GM12878 (cell line): ENCODE data around the gene ANP32E. TPM values are rescaled to one million over a fixed set of nuclear protein-coding genes. Genes with fewer than 3 reads are reported as not detected.
A peak's percentile ranks its signal among the peaks of the same experiment; 100 is the strongest.

Experiments
- ATAC-seq: fragments of 200-7000 bp; cut with Tn5 transposase; 3 replicates; pipeline ENCODE4 v1.9.1; 2020; ENCODE audit warnings: mild to moderate bottlenecking, moderate library complexity
- BruUV-seq: library from RNA; stranded (reverse); fragments of 400-500 nt; replicated peaks from 2 replicates; lab custom pipeline; 2021; lab: Mats Ljungman, UMichigan
- CTCF ChIA-PET: fragments of 300-600 bp; sonication (Branson Sonifier 250); formaldehyde crosslinking; extraction: SDS; loops from one replicate; lab custom pipeline; 2021; ENCODE audit warnings: inconsistent platforms; lab: Yijun Ruan, JAX
- POLR2A ChIA-PET: fragments of 350-600 bp; formaldehyde crosslinking; extraction: SDS; loops from one replicate; lab custom pipeline; 2021; ENCODE audit warnings: inconsistent platforms; lab: Charles Lee
- RAD21 ChIA-PET: fragments of 300-600 bp; sonication (Branson Sonifier 250); formaldehyde crosslinking; loops from one replicate; lab custom pipeline; 2023; ENCODE audit warnings: antibody characterized with exemption; ENCODE audit not compliant: unreplicated experiment; lab: Charles Lee
- SMC1A ChIA-PET: fragments of 300-600 bp; sonication (Branson Sonifier 250); formaldehyde crosslinking; loops from one replicate; lab custom pipeline; 2023; ENCODE audit not compliant: unreplicated experiment, uncharacterized antibody; lab: Charles Lee
- DNase-seq: peaks from one replicate; pipeline ENCODE4 v3.0.0-alpha.2; 2011; ENCODE audit warnings: low read depth, low spot score
- FAIRE-seq: peaks from 3 replicates; lab custom pipeline; 2011; peaks lifted over from hg19 to GRCh38; lab: Jason Lieb, UNC
- H2AFZ ChIP-seq: 2 replicates; pipeline ENCODE4 v1.6.0; 2011; ENCODE audit warnings: low read depth, low read length, control low read depth; ENCODE audit not compliant: control insufficient read depth
- H3K27ac ChIP-seq: 2 replicates; pipeline ENCODE4 v1.5.1; 2011; ENCODE audit warnings: control low read depth; ENCODE audit not compliant: control insufficient read depth, insufficient read depth
- H3K27me3 ChIP-seq, 2 experiments: replicated peaks in 1 of 2; 2 replicates each; pipeline versions ENCODE4 v1.6.0 to v1.6.1; 2011; ENCODE audit warnings: low read length in 1 of 2; ENCODE audit not compliant: control insufficient read depth in 2 of 2, insufficient read depth in 2 of 2
- H3K36me3 ChIP-seq, 2 experiments: 2 replicates each; pipeline ENCODE4 v1.5.1; 2011; ENCODE audit warnings: low read length in 1 of 2; ENCODE audit not compliant: control insufficient read depth in 2 of 2, insufficient read depth in 2 of 2
- H3K4me1 ChIP-seq: 2 replicates; pipeline ENCODE4 v1.6.1; 2011; ENCODE audit warnings: mild to moderate bottlenecking, low read length, moderate library complexity, mixed read lengths; ENCODE audit not compliant: control insufficient read depth, insufficient read depth
- H3K4me2 ChIP-seq: 2 replicates; pipeline ENCODE4 v1.6.0; 2011; ENCODE audit warnings: control low read depth; ENCODE audit not compliant: control insufficient read depth, insufficient read depth
- H3K4me3 ChIP-seq: fragments of 200-600 bp; sonication (generic); 2 replicates; pipeline ENCODE4 v1.5.1; 2016
- H3K79me2 ChIP-seq: 2 replicates; pipeline ENCODE4 v1.6.0; 2011; ENCODE audit warnings: low read length; ENCODE audit not compliant: control insufficient read depth, insufficient read depth
- H3K9ac ChIP-seq: 2 replicates; pipeline ENCODE4 v1.8.0; 2011; ENCODE audit warnings: low read length, control low read depth, mixed read lengths; ENCODE audit not compliant: control insufficient read depth, insufficient read depth
- H3K9me3 ChIP-seq: replicated peaks from 3 replicates; pipeline ENCODE4 v1.5.1; 2011; ENCODE audit warnings: mild to moderate bottlenecking, low read length; ENCODE audit not compliant: control insufficient read depth, insufficient read depth
- H4K20me1 ChIP-seq: 2 replicates; pipeline ENCODE4 v1.6.0; 2011; ENCODE audit not compliant: control insufficient read depth, insufficient read depth
- EGR1 ChIP-seq, 2 experiments: IDR thresholded peaks; 1 replicate in 1 of 2; 2 replicates in 1 of 2; pipeline ENCODE4 v1.6.1; 2011 to 2012; ENCODE audit warnings: low read depth in 2 of 2, low read length in 2 of 2, borderline replicate concordance in 1 of 2, mild to moderate bottlenecking in 1 of 2, moderate library complexity in 1 of 2
- HDAC2 ChIP-seq: fragments of 200-600 bp; sonication (generic); IDR thresholded peaks from 2 replicates; pipeline ENCODE4 v1.6.1; 2017
- MEF2B ChIP-seq: fragments of 450-650 bp; IDR thresholded peaks from 2 replicates; pipeline ENCODE4 v1.6.1; 2018; ENCODE audit warnings: mild to moderate bottlenecking, moderate library complexity; ENCODE audit not compliant: partially characterized antibody, poor library complexity, severe bottlenecking
- MYC ChIP-seq: IDR thresholded peaks from 2 replicates; pipeline ENCODE4 v1.6.1; 2011; ENCODE audit warnings: mild to moderate bottlenecking, low read length, moderate library complexity, inconsistent platforms; ENCODE audit not compliant: insufficient read depth, insufficient replicate concordance, insufficient read length, severe bottlenecking
- NRF1 ChIP-seq: conservative IDR thresholded peaks from 2 replicates; pipeline ENCODE4 v1.6.1; 2011; ENCODE audit warnings: mild to moderate bottlenecking, low read depth, low read length, improper control_type of control experiment
- RCOR1 ChIP-seq: conservative IDR thresholded peaks from 2 replicates; pipeline ENCODE4 v1.6.1; 2012; ENCODE audit warnings: low read depth, low read length, improper control_type of control experiment
- ZNF384 ChIP-seq: IDR thresholded peaks from 2 replicates; pipeline ENCODE4 v1.6.1; 2012; ENCODE audit warnings: low read depth, mild to moderate bottlenecking, low read length, improper control_type of control experiment, borderline replicate concordance
- WGBS: methylation state at CpG from one replicate; pipeline ENCODE4 v1.1.6; 2016; ENCODE audit warnings: low lambda C conversion rate; ENCODE audit not compliant: insufficient replicate concordance, insufficient coverage; ENCODE audit errors: missing lambda C conversion rate; 5-methylcytosine and 5-hydroxymethylcytosine counted together
- in situ Hi-C: fragments of 300-500 bp; cut with MboI; formaldehyde crosslinking; loops from 9 replicates; pipeline ENCODE4 v1.14.3; 2018; ENCODE audit warnings: mixed read lengths
- intact Hi-C: fragments of 100-400 bp; cut with micrococcal nuclease; formaldehyde crosslinking; loops from one replicate; pipeline ENCODE4 v1.14.2; 2022; ENCODE audit not compliant: unreplicated experiment
- polyA plus RNA-seq, 11 experiments: library from polyadenylated mRNA; depleted of rRNA in 4 of 11; unstranded in 6 of 11; stranded (reverse) in 5 of 11; fragments of >200 nt; fragmentation: Nextera tagmentation in 4 of 11; fragmentation: Illumina TruSeq in 1 of 11; extraction: Ambion mirVana in 4 of 11; extraction: Trizol in 1 of 11; gene quantifications; 1 replicate in 1 of 11; 2 replicates in 10 of 11; pipeline versions ENCODE4 v1.2.1 to v1.2.3, GENCODE V29; 2011 to 2016; ENCODE audit warnings: inconsistent platforms in 2 of 11, missing spikeins in 2 of 11, low read depth in 1 of 11
- total RNA-seq, 4 experiments: library from RNA; depleted of rRNA in 3 of 4; stranded (reverse); fragments of >200 nt in 3 of 4; fragmentation: Illumina TruSeq in 1 of 4; extraction: Trizol in 1 of 4; gene quantifications; 2 replicates each; pipeline versions ENCODE4 v1.2.1 to v1.2.3, GENCODE V29; 2013 to 2021
- TF ChIP-seq, protein P1 (sequence below): IDR thresholded peaks from 2 replicates; pipeline ENCODE4 v1.6.1; 2011; ENCODE audit warnings: borderline replicate concordance, low read depth, mild to moderate bottlenecking, moderate library complexity, mixed read lengths, low read length; ENCODE audit not compliant: insufficient read depth; ENCODE audit errors: extremely low read length
- TF ChIP-seq, protein P2 (sequence below): IDR thresholded peaks from 2 replicates; pipeline ENCODE4 v1.6.1; 2012; ENCODE audit warnings: low read depth, low read length, improper control_type of control experiment
- TF ChIP-seq, protein P3 (sequence below), 3 experiments: IDR thresholded peaks in 2 of 3; conservative IDR thresholded peaks in 1 of 3; 2 replicates each; pipeline ENCODE4 v1.5.1; 2011; ENCODE audit warnings: low read depth in 3 of 3, low read length in 3 of 3, mild to moderate bottlenecking in 3 of 3, control low read depth in 2 of 3, moderate library complexity in 2 of 3, inconsistent platforms in 1 of 3, mixed read lengths in 1 of 3; ENCODE audit not compliant: control insufficient read depth in 2 of 3, insufficient read depth in 1 of 3; ENCODE audit errors: extremely low read depth in 1 of 3
- TF ChIP-seq, protein P4 (sequence below): fragments of 450-650 bp; IDR thresholded peaks from 2 replicates; pipeline ENCODE4 v1.6.1; 2017; ENCODE audit warnings: mild to moderate bottlenecking, low read depth, inconsistent platforms; ENCODE audit not compliant: poor library complexity, severe bottlenecking

Gene ANP32E
- total and polyA plus RNA-seq, 10 of the 15 experiments (the other 5 are each of a cell fraction or from before 2014, with no cell fraction given), result 59.2 to 250 (median 121) TPM

DNA sequence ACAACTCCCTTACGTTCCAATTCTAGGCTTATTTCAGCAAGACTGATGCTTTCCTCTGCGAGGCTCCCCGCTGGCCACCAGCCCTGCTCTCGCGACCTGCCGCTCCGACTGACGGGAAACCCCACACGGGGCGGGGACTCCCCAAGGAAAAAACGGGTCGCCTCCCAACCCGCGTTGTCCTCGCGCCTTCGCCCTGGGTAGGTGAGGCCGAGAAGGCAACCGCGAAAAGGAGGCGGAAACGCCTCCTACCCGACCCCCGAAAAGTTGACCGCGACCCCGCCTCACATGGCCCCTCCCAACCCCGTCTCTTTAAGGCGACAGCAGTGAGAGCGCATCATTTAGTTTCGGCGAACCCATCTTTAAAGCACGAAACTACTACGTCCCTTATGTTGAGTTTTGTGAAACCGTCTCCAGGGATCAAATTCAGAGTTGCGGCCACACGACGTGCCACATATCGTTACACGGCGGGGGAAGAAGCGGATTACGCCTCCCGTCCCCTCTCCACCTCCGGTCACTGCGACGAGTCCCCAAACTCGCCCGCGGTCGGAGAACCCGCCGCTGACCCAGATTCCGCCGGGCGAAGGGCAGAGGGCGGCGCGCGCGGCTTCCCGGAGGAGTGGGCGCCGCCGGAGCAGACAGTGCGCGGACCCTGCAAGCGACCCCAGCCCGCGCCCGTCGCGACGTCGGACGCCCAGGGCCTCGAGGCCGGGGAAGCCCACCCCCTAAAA, 1.2 kb downstream of the ANP32E start (continued):
- TF ChIP-seq EGR1 (IDR thresholded peaks at IDR 0.05; ENCODE audit: borderline replicate concordance in 1 of 2, low read depth in 2 of 2, low read length in 2 of 2) (peak in 1 of 2 experiments; percentile 50; a peak in 1 of 3 replicates), NRF1 (no peak), RCOR1 (no peak)
- TF ChIP-seq, protein P1, sequence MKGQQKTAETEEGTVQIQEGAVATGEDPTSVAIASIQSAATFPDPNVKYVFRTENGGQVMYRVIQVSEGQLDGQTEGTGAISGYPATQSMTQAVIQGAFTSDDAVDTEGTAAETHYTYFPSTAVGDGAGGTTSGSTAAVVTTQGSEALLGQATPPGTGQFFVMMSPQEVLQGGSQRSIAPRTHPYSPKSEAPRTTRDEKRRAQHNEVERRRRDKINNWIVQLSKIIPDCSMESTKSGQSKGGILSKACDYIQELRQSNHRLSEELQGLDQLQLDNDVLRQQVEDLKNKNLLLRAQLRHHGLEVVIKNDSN, result no peak

DNA sequence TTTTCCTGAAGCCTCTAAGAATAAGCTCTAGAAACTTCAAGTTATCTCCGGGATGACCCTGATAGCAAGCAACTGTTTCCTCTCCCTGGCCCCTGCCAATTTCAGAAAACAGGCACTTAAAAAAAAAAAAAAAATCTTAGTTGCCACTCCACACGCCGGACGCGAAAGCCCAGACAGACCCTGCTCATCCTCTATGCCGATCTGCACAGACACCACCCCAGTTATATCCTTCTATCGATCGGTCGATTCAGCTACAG, 1.7 kb downstream of the ANP32E start:
- Histone ChIP-seq H2AFZ (peak overlapping the region; percentile 65), H3K79me2 (peaks cover 57% of the 10 kb centered on the region), H3K27me3 (no peaks in the 10 kb centered on the region), H3K9ac (peak overlapping the region; percentile 100), H3K36me3 (peaks cover 0 to 9% of the 10 kb centered on the region in 2 experiments; a peak in 1 of 4 replicates), H4K20me1 (no peaks in the 10 kb centered on the region), H3K4me3 (peak overlapping the region; percentile 87), H3K4me1 (no peaks in the 10 kb centered on the region), H3K9me3 (no peaks in the 10 kb centered on the region), H3K27ac (peak overlapping the region; percentile 99), H3K4me2 (peak overlapping the region; percentile 56; the same call in 1 of the 2 replicates)
- RAD21 ChIA-PET, result interaction anchor here (0.9 to 1.6 kb wide), 6 partner anchors 10 to 166 kb away, joined by 3 to 6 read pairs (median 4); partner anchors contain the start of gene VPS45
- under 1% methylated on average over 8 of the region's 9 CpGs for WGBS
- intact Hi-C loops (loop anchor here (10.0 kb wide), 1 partner anchor 131 kb away; the partner anchor contains the start of gene RPRD2), in situ Hi-C loops (no loop called here)
- no peak for DNase-seq
- POLR2A ChIA-PET, result interaction anchor here (0.7 to 2.4 kb wide), 11 partner anchors 9 to 579 kb away, joined by 3 to 11 read pairs (median 4); a partner anchor contains a TSS
- SMC1A ChIA-PET, result interaction anchor here (1.0 to 1.8 kb wide), 5 partner anchors 12 to 166 kb away, joined by 3 to 11 read pairs (median 4); partner anchors contain the start of gene VPS45
- no peak for FAIRE-seq
- CTCF ChIA-PET, result interaction anchor here (1.5 to 1.9 kb wide), 3 partner anchors 47 to 73 kb away, joined by 4 to 7 read pairs (median 6); no protein-coding TSS in a partner anchor
- no peak for ATAC-seq
- no TSS peak for BruUV-seq
- no peak for TF ChIP-seq HDAC2
- TF ChIP-seq, protein P2, sequence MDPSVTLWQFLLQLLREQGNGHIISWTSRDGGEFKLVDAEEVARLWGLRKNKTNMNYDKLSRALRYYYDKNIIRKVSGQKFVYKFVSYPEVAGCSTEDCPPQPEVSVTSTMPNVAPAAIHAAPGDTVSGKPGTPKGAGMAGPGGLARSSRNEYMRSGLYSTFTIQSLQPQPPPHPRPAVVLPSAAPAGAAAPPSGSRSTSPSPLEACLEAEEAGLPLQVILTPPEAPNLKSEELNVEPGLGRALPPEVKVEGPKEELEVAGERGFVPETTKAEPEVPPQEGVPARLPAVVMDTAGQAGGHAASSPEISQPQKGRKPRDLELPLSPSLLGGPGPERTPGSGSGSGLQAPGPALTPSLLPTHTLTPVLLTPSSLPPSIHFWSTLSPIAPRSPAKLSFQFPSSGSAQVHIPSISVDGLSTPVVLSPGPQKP, result no peak
- no peak for TF ChIP-seq MYC
- no peak for TF ChIP-seq MEF2B
- TF ChIP-seq, protein P3, sequence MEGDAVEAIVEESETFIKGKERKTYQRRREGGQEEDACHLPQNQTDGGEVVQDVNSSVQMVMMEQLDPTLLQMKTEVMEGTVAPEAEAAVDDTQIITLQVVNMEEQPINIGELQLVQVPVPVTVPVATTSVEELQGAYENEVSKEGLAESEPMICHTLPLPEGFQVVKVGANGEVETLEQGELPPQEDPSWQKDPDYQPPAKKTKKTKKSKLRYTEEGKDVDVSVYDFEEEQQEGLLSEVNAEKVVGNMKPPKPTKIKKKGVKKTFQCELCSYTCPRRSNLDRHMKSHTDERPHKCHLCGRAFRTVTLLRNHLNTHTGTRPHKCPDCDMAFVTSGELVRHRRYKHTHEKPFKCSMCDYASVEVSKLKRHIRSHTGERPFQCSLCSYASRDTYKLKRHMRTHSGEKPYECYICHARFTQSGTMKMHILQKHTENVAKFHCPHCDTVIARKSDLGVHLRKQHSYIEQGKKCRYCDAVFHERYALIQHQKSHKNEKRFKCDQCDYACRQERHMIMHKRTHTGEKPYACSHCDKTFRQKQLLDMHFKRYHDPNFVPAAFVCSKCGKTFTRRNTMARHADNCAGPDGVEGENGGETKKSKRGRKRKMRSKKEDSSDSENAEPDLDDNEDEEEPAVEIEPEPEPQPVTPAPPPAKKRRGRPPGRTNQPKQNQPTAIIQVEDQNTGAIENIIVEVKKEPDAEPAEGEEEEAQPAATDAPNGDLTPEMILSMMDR (IDR thresholded peaks at IDR 0.05 in 2 of 3, conservative IDR thresholded peaks at IDR 0.05 in 1 of 3; ENCODE audit: control insufficient read depth in 2 of 3, extremely low read depth in 1 of 3, insufficient read depth in 1 of 3, low read depth in 3 of 3, low read length in 3 of 3), result no peak
- TF ChIP-seq ZNF384, result peak; percentile 77; the same call in 1 of the 2 replicates
- TF ChIP-seq, protein P4, sequence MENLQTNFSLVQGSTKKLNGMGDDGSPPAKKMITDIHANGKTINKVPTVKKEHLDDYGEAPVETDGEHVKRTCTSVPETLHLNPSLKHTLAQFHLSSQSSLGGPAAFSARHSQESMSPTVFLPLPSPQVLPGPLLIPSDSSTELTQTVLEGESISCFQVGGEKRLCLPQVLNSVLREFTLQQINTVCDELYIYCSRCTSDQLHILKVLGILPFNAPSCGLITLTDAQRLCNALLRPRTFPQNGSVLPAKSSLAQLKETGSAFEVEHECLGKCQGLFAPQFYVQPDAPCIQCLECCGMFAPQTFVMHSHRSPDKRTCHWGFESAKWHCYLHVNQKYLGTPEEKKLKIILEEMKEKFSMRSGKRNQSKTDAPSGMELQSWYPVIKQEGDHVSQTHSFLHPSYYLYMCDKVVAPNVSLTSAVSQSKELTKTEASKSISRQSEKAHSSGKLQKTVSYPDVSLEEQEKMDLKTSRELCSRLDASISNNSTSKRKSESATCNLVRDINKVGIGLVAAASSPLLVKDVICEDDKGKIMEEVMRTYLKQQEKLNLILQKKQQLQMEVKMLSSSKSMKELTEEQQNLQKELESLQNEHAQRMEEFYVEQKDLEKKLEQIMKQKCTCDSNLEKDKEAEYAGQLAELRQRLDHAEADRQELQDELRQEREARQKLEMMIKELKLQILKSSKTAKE, result no peak
